Suprapubic skin (tissue), 3 donors: ENCODE measurements around the gene PIGO.

ENCODE experiments used
- POLR2A ChIP-seq, 2 donors: fragments of 450-650 bp; IDR thresholded peaks; one replicate each; pipeline ENCODE4 v1.6.1; 2017; ENCODE audit warnings: antibody characterized with exemption in 2 of 2, mild to moderate bottlenecking in 2 of 2, moderate library complexity in 2 of 2
- TF ChIP-seq, protein P1 (sequence below), 2 donors: fragments of 200-600 bp in 1 of 2; fragments of 450-650 bp in 1 of 2; sonication (generic) in 1 of 2; IDR thresholded peaks; one replicate each; pipeline ENCODE4 v1.5.1; 2016 to 2019; ENCODE audit warnings: antibody characterized with exemption in 2 of 2, mild to moderate bottlenecking in 1 of 2, moderate library complexity in 1 of 2

DNA sequence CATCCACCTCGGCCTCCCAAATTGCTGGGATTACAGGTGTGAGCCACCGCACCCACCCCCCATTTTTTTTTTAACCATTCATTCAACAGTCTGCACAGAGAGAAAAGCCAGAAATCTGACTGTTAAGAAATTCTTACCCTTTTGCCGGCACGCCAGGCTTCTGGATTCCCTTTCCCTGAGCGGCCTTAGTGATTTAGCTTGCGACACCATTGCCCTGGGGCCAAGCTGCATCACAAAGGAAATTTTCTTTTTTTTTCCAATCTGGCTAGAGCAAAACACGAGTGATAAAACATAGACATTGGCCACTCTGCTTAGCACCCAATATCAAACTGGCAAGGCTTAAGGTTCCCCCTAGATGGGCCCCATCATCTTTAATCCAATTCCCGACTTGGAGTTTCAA lies 40.5 kb upstream of the PIGO start:
- TF ChIP-seq, protein P1, sequence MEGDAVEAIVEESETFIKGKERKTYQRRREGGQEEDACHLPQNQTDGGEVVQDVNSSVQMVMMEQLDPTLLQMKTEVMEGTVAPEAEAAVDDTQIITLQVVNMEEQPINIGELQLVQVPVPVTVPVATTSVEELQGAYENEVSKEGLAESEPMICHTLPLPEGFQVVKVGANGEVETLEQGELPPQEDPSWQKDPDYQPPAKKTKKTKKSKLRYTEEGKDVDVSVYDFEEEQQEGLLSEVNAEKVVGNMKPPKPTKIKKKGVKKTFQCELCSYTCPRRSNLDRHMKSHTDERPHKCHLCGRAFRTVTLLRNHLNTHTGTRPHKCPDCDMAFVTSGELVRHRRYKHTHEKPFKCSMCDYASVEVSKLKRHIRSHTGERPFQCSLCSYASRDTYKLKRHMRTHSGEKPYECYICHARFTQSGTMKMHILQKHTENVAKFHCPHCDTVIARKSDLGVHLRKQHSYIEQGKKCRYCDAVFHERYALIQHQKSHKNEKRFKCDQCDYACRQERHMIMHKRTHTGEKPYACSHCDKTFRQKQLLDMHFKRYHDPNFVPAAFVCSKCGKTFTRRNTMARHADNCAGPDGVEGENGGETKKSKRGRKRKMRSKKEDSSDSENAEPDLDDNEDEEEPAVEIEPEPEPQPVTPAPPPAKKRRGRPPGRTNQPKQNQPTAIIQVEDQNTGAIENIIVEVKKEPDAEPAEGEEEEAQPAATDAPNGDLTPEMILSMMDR (IDR thresholded peaks at IDR 0.05), result no peak
- TF ChIP-seq POLR2A (IDR thresholded peaks at IDR 0.05), result no peak
